Endothelial cell (in vitro differentiated cells): ENCODE results near the gene KCNH2. TPM values are rescaled to one million over a fixed set of nuclear protein-coding genes. Genes with fewer than 3 reads are reported as not detected.

Experiments
- DNase-seq: peaks from one replicate; pipeline ENCODE4 v3.0.0; 2021; ENCODE audit warnings: low spot score
- H3K27ac Mint-ChIP-seq: one replicate; pipeline ENCODE4 v1.8.0; 2021; ENCODE audit warnings: mixed read lengths, inconsistent platforms; ENCODE audit not compliant: unreplicated experiment
- H3K27me3 Mint-ChIP-seq: one replicate; pipeline ENCODE4 v1.8.0; 2021; ENCODE audit warnings: mild to moderate bottlenecking, moderate library complexity, mixed read lengths, inconsistent platforms; ENCODE audit not compliant: unreplicated experiment
- H3K36me3 Mint-ChIP-seq: one replicate; pipeline ENCODE4 v1.8.0; 2021; ENCODE audit warnings: mild to moderate bottlenecking, low read depth, mixed read lengths, inconsistent platforms; ENCODE audit not compliant: unreplicated experiment
- H3K4me1 Mint-ChIP-seq: one replicate; pipeline ENCODE4 v1.8.0; 2021; ENCODE audit warnings: mild to moderate bottlenecking, mixed read lengths, inconsistent platforms; ENCODE audit not compliant: unreplicated experiment
- H3K4me3 Mint-ChIP-seq: one replicate; pipeline ENCODE4 v1.8.0; 2021; ENCODE audit warnings: mild to moderate bottlenecking, mixed read lengths, inconsistent platforms; ENCODE audit not compliant: unreplicated experiment
- H3K9me3 Mint-ChIP-seq: one replicate; pipeline ENCODE4 v1.8.0; 2021; ENCODE audit warnings: mixed read lengths, inconsistent platforms; ENCODE audit not compliant: unreplicated experiment
- CTCF ChIP-seq: fragments of 200-600 bp; sonication (generic); IDR thresholded peaks from one replicate; pipeline ENCODE4 v1.5.0; 2021; ENCODE audit warnings: antibody characterized with exemption; ENCODE audit not compliant: unreplicated experiment
- total RNA-seq: library from RNA; stranded (reverse); fragmentation: NEBNext Ultra II Directional; extraction: Animal tissue kit (Norgen Biotek cat#: 25700); gene quantifications from one replicate; pipeline ENCODE4 v1.2.1, GENCODE V29; 2021; ENCODE audit not compliant: unreplicated experiment

KCNH2 gene
- total RNA-seq, 1 donor from 2014 or later, result 3.4 TPM

GRCh38 chr7:150994838-150995510 is 16.9 kb upstream of the KCNH2 start:
- no peak for DNase-seq
- Mint-ChIP-seq H3K27me3 (peaks cover 12% of the 10 kb centered on the region), H3K36me3 (peaks cover 33% of the 10 kb centered on the region), H3K9me3 (peaks cover 7% of the 10 kb centered on the region), H3K4me3 (peak overlapping the region; percentile 47), H3K27ac (no peak overlapping the region), H3K4me1 (peaks cover 14% of the 10 kb centered on the region)
- TF ChIP-seq CTCF, result no peak

DNA sequence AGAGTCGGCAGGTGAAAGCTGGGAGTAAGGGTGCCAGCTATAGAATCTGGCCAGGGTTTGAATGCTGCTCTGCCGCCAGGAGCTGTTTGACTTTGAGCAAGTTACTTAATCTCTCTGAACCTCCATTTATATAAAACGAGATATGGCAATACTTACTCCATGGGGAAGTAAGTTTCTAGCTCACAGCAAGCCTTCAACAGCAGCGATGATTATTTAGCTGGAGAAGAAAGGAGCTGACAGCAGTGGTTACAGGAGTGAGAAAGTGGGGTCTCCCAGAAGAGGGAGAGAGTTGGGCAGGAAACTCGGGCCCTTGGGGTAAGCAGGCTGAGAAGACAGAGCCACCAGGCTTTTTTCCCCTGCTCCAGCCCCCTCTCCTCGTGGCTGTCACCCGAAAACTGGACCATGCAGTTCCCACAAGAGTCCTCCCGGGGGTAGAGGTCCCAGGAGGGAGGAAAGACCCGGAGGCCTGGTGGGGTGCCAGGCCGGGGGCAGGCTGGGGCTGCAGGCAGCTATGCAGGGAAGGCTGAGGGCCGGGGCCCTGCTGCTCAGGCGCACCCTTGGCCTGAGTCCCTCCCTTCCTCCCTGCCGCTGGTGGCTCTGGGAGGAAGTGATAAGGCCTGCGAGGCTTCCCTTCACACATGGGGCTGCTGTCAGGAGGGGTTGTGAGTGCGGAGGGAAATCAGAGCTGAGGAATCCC is 16.2 kb upstream of the KCNH2 start:
- Mint-ChIP-seq H3K36me3 (peaks cover 37% of the 10 kb centered on the region), H3K27me3 (peaks cover 12% of the 10 kb centered on the region), H3K9me3 (peaks cover 7% of the 10 kb centered on the region), H3K4me3 (peak overlapping the region; percentile 84), H3K27ac (peak overlapping the region; percentile 72), H3K4me1 (peaks cover 16% of the 10 kb centered on the region)
- peak; percentile 68 for DNase-seq
- TF ChIP-seq CTCF, result no peak

- Mint-ChIP-seq H3K36me3 (peaks cover 36% of the 10 kb centered on the region), H3K4me3 (peak overlapping the region; percentile 84), H3K4me1 (peaks cover 22% of the 10 kb centered on the region), H3K9me3 (peaks cover 7% of the 10 kb centered on the region), H3K27ac (no peak overlapping the region), H3K27me3 (peaks cover 12% of the 10 kb centered on the region)
- DNase-seq, result peak; percentile 79
- no peak for TF ChIP-seq CTCF
Observed at GRCh38 chr7:150993511-150993910, 15.4 kb upstream of the KCNH2 start.

DNA sequence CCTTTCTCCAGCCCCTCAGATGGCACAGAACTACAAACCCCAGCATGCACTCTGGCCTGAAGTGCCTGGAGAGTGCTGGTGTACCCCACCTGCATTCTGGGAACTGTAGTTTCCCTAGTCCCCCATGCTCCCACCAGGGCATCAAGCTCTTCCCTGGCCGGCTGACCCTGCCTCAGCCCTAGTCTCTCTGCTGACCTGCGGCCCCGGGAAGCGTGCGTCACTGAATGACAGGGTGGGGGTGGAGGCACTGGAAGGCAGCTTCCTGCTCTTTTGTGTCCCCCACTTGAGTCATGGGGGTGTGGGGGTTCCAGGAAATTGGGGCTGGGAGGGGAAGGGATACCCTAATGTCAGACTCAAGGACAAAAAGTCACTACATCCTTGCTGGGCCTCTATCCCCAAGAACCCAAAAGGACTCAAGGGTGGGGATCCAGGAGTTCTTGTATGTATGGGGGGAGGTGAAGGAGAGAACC is 14.7 kb upstream of the KCNH2 start:
- Mint-ChIP-seq H3K27me3 (peaks cover 11% of the 10 kb centered on the region), H3K9me3 (peaks cover 7% of the 10 kb centered on the region), H3K36me3 (peaks cover 29% of the 10 kb centered on the region), H3K4me1 (peaks cover 26% of the 10 kb centered on the region), H3K4me3 (no peak overlapping the region), H3K27ac (peak overlapping the region; percentile 7)
- peak; percentile 68 for DNase-seq
- no peak for TF ChIP-seq CTCF
